HCT116 (cell line): ENCODE results near the gene ABCC9. TPM values are rescaled to one million over a fixed set of nuclear protein-coding genes. Genes with fewer than 3 reads are reported as not detected.
"Not testable (repeated sequence)": the region's sequence is repeated elsewhere in the genome, so short reads cannot be mapped to it uniquely, and the experiment has no call there.

Experiments
- ATAC-seq: fragments of 200-7000 bp; cut with Tn5 transposase; 2 replicates; pipeline ENCODE4 v1.9.1; 2020; ENCODE audit warnings: mild to moderate bottlenecking, moderate library complexity
- BruUV-seq: library from RNA; stranded (reverse); fragments of 400-500 nt; replicated peaks from 2 replicates; lab custom pipeline; 2021; lab: Mats Ljungman, UMichigan
- CTCF ChIA-PET: fragments of 300-600 bp; sonication (Branson Sonifier 250); formaldehyde crosslinking; loops from one replicate; lab custom pipeline; 2021; ENCODE audit warnings: antibody characterized with exemption; lab: Charles Lee
- POLR2A ChIA-PET: fragments of 300-600, 350-600 bp; sonication (Branson Sonifier 250); formaldehyde crosslinking; loops from one replicate; lab custom pipeline; 2021; ENCODE audit warnings: antibody characterized with exemption; lab: Charles Lee
- RAD21 ChIA-PET, 2 experiments: fragments of 300-600 bp; sonication (Branson Sonifier 250); formaldehyde crosslinking; loops; one replicate each; lab custom pipeline; 2023; ENCODE audit warnings: low total read pairs in 2 of 2; ENCODE audit not compliant: uncharacterized antibody in 2 of 2, unreplicated experiment in 2 of 2, low non-redundant PET in 1 of 2; lab: Charles Lee
- DNase-seq: peaks from one replicate; pipeline ENCODE4 v3.0.0-alpha.2; 2010; ENCODE audit warnings: low read depth, low spot score
- H2AFZ ChIP-seq: fragments of 200-600 bp; shearing (Covaris generic), sonication (generic); 2 replicates; pipeline ENCODE4 v1.6.1; 2017; ENCODE audit warnings: low read depth, mixed run types, mixed read lengths, antibody characterized with exemption, low read length; ENCODE audit not compliant: poor library complexity, severe bottlenecking
- H3K27ac ChIP-seq: 2 replicates; pipeline ENCODE4 v1.5.1; 2012; ENCODE audit warnings: low read depth, low read length
- H3K27me3 ChIP-seq: fragments of 200-600 bp; sonication (generic); 2 replicates; pipeline ENCODE4 v1.6.1; 2016; ENCODE audit warnings: mixed run types, low read length, mixed read lengths; ENCODE audit not compliant: insufficient read depth
- H3K36me3 ChIP-seq, 2 experiments: fragments of 200-500 bp in 1 of 2; fragments of 200-600 bp in 1 of 2; sonication (Bioruptor generic) in 1 of 2; sonication (generic) in 1 of 2; 2 replicates each; pipeline versions ENCODE4 v1.5.1 to v1.6.1; 2014 to 2016; ENCODE audit warnings: low read length in 2 of 2, inconsistent platforms in 1 of 2, mixed read lengths in 1 of 2, mixed run types in 1 of 2; ENCODE audit not compliant: insufficient read depth in 2 of 2, control insufficient read depth in 1 of 2
- H3K4me1 ChIP-seq, 2 experiments: fragments of 200-600 bp in 1 of 2; sonication (generic) in 1 of 2; 2 replicates each; pipeline versions ENCODE4 v1.5.1 to v1.6.1; 2012 to 2017; ENCODE audit warnings: low read length in 2 of 2, inconsistent platforms in 1 of 2, mild to moderate bottlenecking in 1 of 2, mixed read lengths in 1 of 2, mixed run types in 1 of 2, moderate library complexity in 1 of 2; ENCODE audit not compliant: insufficient read depth in 2 of 2, control insufficient read depth in 1 of 2
- H3K4me2 ChIP-seq: fragments of 200-600 bp; sonication (generic); 2 replicates; pipeline ENCODE4 v1.6.1; 2017; ENCODE audit warnings: mixed run types, low read length, mixed read lengths
- H3K4me3 ChIP-seq, 2 experiments: fragments of 200-600 bp in 1 of 2; sonication (generic) in 1 of 2; replicated peaks in 1 of 2; 2 replicates each; pipeline ENCODE4 v1.5.1; 2011 to 2016; ENCODE audit warnings: low read length in 2 of 2, control low read depth in 1 of 2, low read depth in 1 of 2, mild to moderate bottlenecking in 1 of 2, mixed read lengths in 1 of 2, mixed run types in 1 of 2
- H3K79me2 ChIP-seq: fragments of 200-600 bp; sonication (generic); 2 replicates; pipeline ENCODE4 v1.6.1; 2017; ENCODE audit warnings: mild to moderate bottlenecking, mixed run types, low read length, moderate library complexity, mixed read lengths; ENCODE audit not compliant: insufficient read depth
- H3K9ac ChIP-seq: fragments of 200-600 bp; sonication (generic); 2 replicates; pipeline ENCODE4 v1.6.1; 2016; ENCODE audit warnings: low read length, mixed read lengths
- H3K9me2 ChIP-seq: fragments of 200-600 bp; sonication (generic), shearing (Covaris generic); 2 replicates; pipeline ENCODE4 v1.6.1; 2017; ENCODE audit warnings: mixed run types, mild to moderate bottlenecking, moderate library complexity; ENCODE audit not compliant: insufficient read depth
- H3K9me3 ChIP-seq, 2 experiments: fragments of 200-500 bp in 1 of 2; fragments of 200-600 bp in 1 of 2; sonication (Bioruptor generic) in 1 of 2; sonication (generic) in 1 of 2; 2 replicates each; pipeline ENCODE4 v1.6.1; 2014 to 2017; ENCODE audit warnings: low read length in 2 of 2, mixed read lengths in 2 of 2, inconsistent platforms in 1 of 2, low read depth in 1 of 2, mild to moderate bottlenecking in 1 of 2, mixed run types in 1 of 2, moderate library complexity in 1 of 2; ENCODE audit not compliant: control insufficient read depth in 1 of 2, insufficient read depth in 1 of 2
- H4K20me1 ChIP-seq: fragments of 200-600 bp; sonication (generic), shearing (Covaris generic); 2 replicates; pipeline ENCODE4 v1.6.1; 2017; ENCODE audit warnings: mixed run types, mild to moderate bottlenecking, moderate library complexity; ENCODE audit not compliant: insufficient read depth
- ATF3 ChIP-seq: IDR thresholded peaks from 2 replicates; pipeline ENCODE4 v1.6.1; 2012
- CBX3 ChIP-seq: IDR thresholded peaks from 2 replicates; pipeline ENCODE4 v1.6.1; 2012; ENCODE audit warnings: low read depth
- CEBPB ChIP-seq: IDR thresholded peaks from 2 replicates; pipeline ENCODE4 v1.6.1; 2012; ENCODE audit warnings: low read depth
- POLR2AphosphoS5 ChIP-seq: IDR thresholded peaks from 2 replicates; pipeline ENCODE4 v1.6.1; 2011; ENCODE audit warnings: mild to moderate bottlenecking, low read depth, low read length, moderate library complexity
- RAD21 ChIP-seq: IDR thresholded peaks from 2 replicates; pipeline ENCODE4 v1.6.1; 2012; ENCODE audit warnings: low read depth, mild to moderate bottlenecking
- REST ChIP-seq: IDR thresholded peaks from 2 replicates; pipeline ENCODE4 v1.6.1; 2012; ENCODE audit warnings: low read depth
- SIN3A ChIP-seq: IDR thresholded peaks from 2 replicates; pipeline ENCODE4 v1.6.1; 2012; ENCODE audit warnings: low read depth
- ZFX ChIP-seq: fragments of 450-650 bp; IDR thresholded peaks from 2 replicates; pipeline ENCODE4 v1.6.1; 2017
- intact Hi-C: fragments of 100-400 bp; cut with micrococcal nuclease; formaldehyde crosslinking; loops from 2 replicates; pipeline ENCODE4 v1.10.0; 2022
- total RNA-seq: library from RNA; stranded (reverse); gene quantifications from one replicate; pipeline ENCODE4 v1.2.1, GENCODE V29; 2021; ENCODE audit not compliant: unreplicated experiment

ABCC9 gene
- total RNA-seq, 1 experiment from 2014 or later = 0.05 TPM

- intact Hi-C loops = no loop called here
- Histone ChIP-seq H3K27ac (no peak overlapping the region), H4K20me1 (no peaks in the 10 kb centered on the region), H3K9me3 (no peaks in the 10 kb centered on the region), H3K4me3 (no peak overlapping the region), H3K4me1 (no peaks in the 10 kb centered on the region), H3K9me2 (no peaks in the 10 kb centered on the region), H2AFZ (no peak overlapping the region), H3K4me2 (no peak overlapping the region), H3K36me3 (no peaks in the 10 kb centered on the region), H3K9ac (no peak overlapping the region), H3K27me3 (no peaks in the 10 kb centered on the region), H3K79me2 (no peaks in the 10 kb centered on the region)
- no peak for TF ChIP-seq REST
- no peak for TF ChIP-seq CBX3
- no peak for TF ChIP-seq ZFX
- no peak for TF ChIP-seq ATF3
- no peak for TF ChIP-seq POLR2AphosphoS5
- TF ChIP-seq RAD21 = no peak
- no peak for TF ChIP-seq CEBPB
- TF ChIP-seq SIN3A = no peak
- ATAC-seq (no peak), DNase-seq (no peak)
- no TSS peak for BruUV-seq
- ChIA-PET CTCF (no interaction called here), RAD21 (no interaction called here), POLR2A (no interaction called here)
Observed at GRCh38 chr12:21795648-21796328, 145.4 kb downstream of the ABCC9 start.

GRCh38 chr12:21794807-21795595 lies 146.2 kb downstream of the ABCC9 start:
- POLR2A ChIA-PET, H3K4me2 ChIP-seq, H3K79me2 ChIP-seq, H2AFZ ChIP-seq, RAD21 ChIA-PET, H4K20me1 ChIP-seq, H3K9me3 ChIP-seq, H3K36me3 ChIP-seq, H3K9me2 ChIP-seq, intact Hi-C loops, H3K27me3 ChIP-seq, DNase-seq, H3K4me1 ChIP-seq, H3K9ac ChIP-seq, H3K27ac ChIP-seq, H3K4me3 ChIP-seq, ATAC-seq, CTCF ChIA-PET, BruUV-seq: not testable (repeated sequence)

- H3K4me1 ChIP-seq, RAD21 ChIA-PET, H3K27ac ChIP-seq, CTCF ChIA-PET, H3K9me3 ChIP-seq, DNase-seq, intact Hi-C loops, H3K36me3 ChIP-seq, H3K9me2 ChIP-seq, H3K79me2 ChIP-seq, ATAC-seq, H2AFZ ChIP-seq, H3K4me2 ChIP-seq, H3K27me3 ChIP-seq, BruUV-seq, H4K20me1 ChIP-seq, H3K4me3 ChIP-seq, POLR2A ChIA-PET, H3K9ac ChIP-seq: not testable (repeated sequence)
Observed at GRCh38 chr12:21789687-21790086, 151.5 kb downstream of the ABCC9 start.
